Stimulated activated CD4-positive, alpha-beta T cell treated with anti-CD3 and anti-CD28 coated beads, Interleukin-15, amount 100 ng/mL, for 48 hours (primary cell): Measurements from ENCODE around the gene MOB2.
"Not testable (repeated sequence)": the region's sequence is repeated elsewhere in the genome, so short reads cannot be mapped to it uniquely, and the experiment has no call there.

ENCODE experiments used
- DNase-seq, 2 donors: peaks; one replicate each; pipeline ENCODE4 v3.0.0-alpha.2; 2020; ENCODE audit warnings: low read depth in 2 of 2

MOB2 gene

GRCh38 chr11:1442163-1442562, 44.4 kb downstream of the MOB2 start:
- no peak for DNase-seq

GRCh38 chr11:1440496-1440895, 46.1 kb downstream of the MOB2 start:
- DNase-seq, result no peak

- no peak for DNase-seq
Measured at GRCh38 chr11:1440066-1440465, 46.5 kb downstream of the MOB2 start.

- DNase-seq, result no peak
Measured at GRCh38 chr11:1439341-1439740, 47.2 kb downstream of the MOB2 start.

- no peak for DNase-seq
Measured at GRCh38 chr11:1438967-1439330, 47.6 kb downstream of the MOB2 start.

GRCh38 chr11:1438261-1438966, 48.2 kb downstream of the MOB2 start:
- DNase-seq, result no peak

- no peak for DNase-seq
Measured at GRCh38 chr11:1437500-1437899, 49.1 kb downstream of the MOB2 start.

GRCh38 chr11:1436468-1437039, 50.0 kb downstream of the MOB2 start:
- DNase-seq, result no peak

GRCh38 chr11:1435820-1436467, 50.6 kb downstream of the MOB2 start:
- no peak for DNase-seq

- DNase-seq, result not testable (repeated sequence)
Measured at GRCh38 chr11:1435479-1435819, 51.1 kb downstream of the MOB2 start.

GRCh38 chr11:1433977-1434640, 52.5 kb downstream of the MOB2 start:
- no peak for DNase-seq

GRCh38 chr11:1433568-1433967, 53.0 kb downstream of the MOB2 start:
- DNase-seq, result no peak

GRCh38 chr11:1428762-1429316, 57.7 kb downstream of the MOB2 start:
- DNase-seq, result no peak

- DNase-seq, result no peak
Measured at GRCh38 chr11:1425439-1425838, 61.1 kb downstream of the MOB2 start.

GRCh38 chr11:1425006-1425405, 61.6 kb downstream of the MOB2 start:
- DNase-seq, result no peak

- DNase-seq, result not testable (repeated sequence)
Measured at GRCh38 chr11:1423406-1423805, 63.2 kb downstream of the MOB2 start.

- no peak for DNase-seq
Measured at GRCh38 chr11:1422981-1423380, 63.6 kb downstream of the MOB2 start.

GRCh38 chr11:1422481-1422880, 64.1 kb downstream of the MOB2 start:
- no peak for DNase-seq

GRCh38 chr11:1421291-1421690, 65.3 kb downstream of the MOB2 start:
- no peak for DNase-seq

GRCh38 chr11:1419811-1420210, 66.8 kb downstream of the MOB2 start:
- DNase-seq, result no peak
